GM18508 (cell line): ENCODE results near the gene SRSF10.
"Not testable (repeated sequence)": the region's sequence is repeated elsewhere in the genome, so short reads cannot be mapped to it uniquely, and the experiment has no call there.

Experiments
- ATAC-seq: cut with Tn5 transposase; IDR thresholded peaks from one replicate; pipeline ENCODE4 v1.9.1; 2021; ENCODE audit warnings: moderate number of reproducible peaks; ENCODE audit not compliant: insufficient read depth, unreplicated experiment

The SRSF10 gene

DNA sequence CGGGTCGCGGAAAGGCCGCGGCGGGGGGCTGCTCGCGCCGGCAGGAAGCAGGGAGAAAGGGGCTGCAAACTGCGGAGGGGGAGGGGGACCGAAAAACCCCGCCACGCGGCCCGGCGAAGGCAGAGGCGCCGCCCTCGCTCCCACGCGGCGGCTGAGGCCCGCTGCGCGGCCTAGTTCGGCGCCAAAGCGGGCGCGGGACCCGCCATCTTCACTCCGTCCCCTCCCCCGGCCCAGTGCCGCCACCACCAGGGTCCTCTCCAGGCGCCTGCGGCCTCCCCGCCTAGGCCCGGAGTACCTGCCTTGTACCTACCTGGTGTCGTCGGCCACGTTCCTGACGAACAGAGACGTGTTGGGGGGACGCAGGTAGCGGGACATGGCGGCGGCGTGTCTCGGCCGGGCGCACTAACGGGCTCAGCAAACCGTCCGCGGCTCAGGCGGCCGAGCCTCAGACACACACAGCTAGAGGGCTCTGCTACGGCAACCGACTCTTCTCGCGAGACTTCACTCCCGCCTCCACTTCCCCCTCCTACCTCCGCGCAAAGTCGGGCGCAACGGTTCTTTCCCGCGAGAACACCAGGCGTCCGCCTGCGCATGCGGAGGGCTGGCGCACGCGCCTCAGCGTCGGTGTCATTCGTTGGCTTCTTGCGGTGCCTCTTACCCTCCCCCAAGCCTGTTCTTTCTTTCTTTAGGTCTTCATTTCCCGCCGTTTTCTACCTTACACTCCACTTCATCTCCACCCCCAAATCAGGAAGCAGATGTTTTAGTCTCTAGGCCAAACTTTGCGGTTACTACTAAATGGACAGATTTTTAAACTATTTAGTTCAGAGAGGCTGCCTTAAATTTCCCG, at the start of gene SRSF10:
Gene SRSF10, minus strand, starts transcription at position 447 of the 847 bp plus-strand sequence. Its CDS starts 72 bp downstream, at position 375.
- no peak for ATAC-seq

DNA sequence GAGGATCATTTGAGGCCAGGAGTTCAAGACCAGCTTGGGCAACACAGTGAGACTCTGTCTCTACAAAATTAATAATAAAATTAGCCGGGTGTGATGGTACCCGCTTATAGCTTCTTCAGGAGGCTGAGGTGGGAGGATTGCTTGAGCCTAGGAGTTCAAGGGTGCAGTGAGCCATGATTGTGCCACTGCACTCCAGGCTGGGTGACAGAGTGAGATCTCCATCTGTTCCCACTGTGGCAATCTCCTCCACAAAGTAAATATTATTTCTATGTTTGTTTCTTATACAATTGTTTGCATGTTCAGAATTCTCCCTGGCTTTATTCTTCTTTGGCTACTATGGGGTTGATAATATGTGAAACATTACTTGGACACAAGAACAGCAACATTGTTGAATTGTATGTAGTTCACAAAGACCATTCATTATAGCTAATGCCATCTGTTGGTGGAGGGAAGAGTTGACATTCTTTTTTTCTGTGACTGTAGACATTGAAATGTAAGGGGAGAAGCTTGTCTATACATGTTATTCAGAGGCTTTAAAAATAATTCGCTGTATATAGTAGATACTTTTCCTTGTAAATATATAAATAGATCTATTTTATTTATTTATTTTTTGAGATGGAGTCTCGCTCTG, 47.8 kb upstream of the SRSF10 start:
- ATAC-seq: no peak

DNA sequence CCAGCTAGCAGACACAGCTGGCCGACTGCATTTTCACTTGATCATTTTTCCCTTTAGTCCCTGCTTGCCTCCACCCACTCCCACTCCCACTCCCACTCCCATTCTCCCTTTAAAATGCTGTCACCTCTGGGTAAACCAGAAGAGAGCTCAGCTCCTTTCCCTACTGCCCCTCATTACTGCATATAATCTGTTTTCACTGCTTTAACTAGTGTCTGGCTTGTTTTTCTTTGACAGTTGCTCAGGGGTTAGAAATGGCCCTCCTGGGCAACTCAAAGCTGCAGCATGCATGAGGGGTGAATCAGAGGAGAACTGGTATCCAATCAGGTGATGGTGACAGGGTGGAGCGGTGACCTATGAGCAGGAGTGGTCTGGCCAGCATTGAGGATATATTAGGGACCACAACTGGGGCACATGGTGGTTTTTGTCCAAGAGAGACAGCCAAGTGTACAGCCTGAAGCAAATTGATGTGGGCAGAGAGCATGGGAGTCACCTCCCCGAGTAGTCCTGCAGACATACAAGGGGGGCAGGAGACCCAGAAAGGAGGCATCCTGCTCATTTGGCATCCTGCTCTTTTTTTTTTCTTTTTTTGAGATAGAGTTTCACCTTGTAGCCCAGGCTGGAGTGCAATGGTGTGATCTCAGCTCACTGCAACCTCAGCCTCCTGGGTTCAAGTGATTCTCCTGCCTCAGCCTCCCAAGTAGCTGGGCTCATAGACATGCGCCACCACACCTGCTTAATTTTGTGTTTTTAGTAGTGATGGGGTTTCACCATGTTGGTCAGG, 42.6 kb upstream of the SRSF10 start:
- no peak for ATAC-seq

DNA sequence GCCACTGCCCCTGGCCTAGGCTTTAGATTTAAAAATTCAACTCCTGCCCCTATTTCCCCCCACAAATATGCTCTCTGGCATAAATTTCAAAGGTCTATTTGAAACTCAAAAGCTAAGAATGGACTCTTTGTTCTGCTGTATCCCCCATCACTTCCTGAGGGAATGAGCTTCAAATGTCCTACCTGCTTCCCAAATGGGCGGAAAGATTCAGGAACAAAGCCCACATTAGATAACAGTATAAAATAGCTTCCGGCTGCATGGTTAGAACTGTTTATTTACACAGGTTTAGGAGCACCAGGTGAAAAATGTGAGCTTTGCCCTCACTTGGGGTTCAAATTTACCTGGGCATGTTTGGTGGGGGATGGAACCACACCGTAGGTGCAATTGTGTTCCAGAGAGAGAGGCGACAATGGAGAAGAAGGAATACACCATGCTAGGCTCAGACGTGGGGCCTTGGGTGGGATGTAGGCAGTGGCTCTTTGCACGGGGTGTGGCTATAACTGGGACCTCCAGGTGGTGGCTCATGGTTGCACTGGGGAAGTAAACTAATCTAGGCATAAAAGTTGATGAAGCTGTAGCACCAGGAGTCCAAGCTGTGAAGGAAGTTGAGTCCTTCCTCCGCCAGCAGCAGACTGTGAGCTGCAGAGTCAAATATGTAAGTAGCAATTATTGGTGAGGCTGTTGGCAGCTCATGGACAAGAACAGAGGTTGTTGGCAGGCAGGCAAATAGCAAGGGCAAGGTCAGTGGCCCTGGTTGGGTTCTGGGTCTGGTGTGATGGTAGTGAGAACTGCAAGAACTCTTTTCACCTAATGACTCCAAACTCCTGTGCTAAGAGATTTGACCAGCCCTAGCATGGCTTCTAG, 41.5 kb upstream of the SRSF10 start:
- ATAC-seq: no peak

DNA sequence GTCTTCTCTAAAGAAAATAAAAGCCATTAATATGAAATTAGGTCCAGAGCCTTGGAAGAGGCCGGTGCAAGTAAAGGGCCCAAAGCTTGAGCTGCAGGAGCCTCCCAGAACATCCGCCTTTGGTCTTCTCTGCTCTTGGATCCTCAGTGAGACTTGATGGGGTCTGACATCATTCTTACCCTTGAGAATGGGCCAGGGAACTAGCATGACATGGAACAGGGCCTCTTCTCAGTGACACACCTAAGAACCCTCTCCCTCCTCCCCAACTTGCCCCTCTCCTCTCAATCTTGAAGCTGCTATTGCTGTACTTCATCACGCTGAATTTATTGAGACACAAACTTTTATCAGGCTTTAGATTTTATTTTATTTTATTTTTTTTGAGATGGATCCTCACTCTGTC, 40.3 kb upstream of the SRSF10 start:
- ATAC-seq: no peak

DNA sequence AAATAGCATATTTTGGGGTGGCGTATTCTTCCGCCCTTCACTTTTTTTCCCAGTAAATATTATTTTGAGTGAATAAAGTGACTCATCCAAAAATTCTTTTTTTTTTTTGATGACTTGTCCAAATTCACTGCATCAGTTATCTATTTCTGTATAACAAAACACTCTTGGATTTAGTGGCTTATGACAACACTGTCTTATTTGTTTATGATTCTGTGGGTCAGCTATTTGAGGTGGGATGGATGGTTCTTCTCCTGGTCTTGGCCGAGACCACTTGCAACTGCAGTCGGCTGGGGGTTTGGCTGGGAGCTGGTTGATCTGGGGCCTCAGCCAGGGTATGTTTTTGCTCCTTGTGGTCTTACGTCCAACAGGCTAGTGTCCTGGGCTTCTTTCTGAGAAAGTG, 39.9 kb upstream of the SRSF10 start:
- ATAC-seq: no peak

DNA sequence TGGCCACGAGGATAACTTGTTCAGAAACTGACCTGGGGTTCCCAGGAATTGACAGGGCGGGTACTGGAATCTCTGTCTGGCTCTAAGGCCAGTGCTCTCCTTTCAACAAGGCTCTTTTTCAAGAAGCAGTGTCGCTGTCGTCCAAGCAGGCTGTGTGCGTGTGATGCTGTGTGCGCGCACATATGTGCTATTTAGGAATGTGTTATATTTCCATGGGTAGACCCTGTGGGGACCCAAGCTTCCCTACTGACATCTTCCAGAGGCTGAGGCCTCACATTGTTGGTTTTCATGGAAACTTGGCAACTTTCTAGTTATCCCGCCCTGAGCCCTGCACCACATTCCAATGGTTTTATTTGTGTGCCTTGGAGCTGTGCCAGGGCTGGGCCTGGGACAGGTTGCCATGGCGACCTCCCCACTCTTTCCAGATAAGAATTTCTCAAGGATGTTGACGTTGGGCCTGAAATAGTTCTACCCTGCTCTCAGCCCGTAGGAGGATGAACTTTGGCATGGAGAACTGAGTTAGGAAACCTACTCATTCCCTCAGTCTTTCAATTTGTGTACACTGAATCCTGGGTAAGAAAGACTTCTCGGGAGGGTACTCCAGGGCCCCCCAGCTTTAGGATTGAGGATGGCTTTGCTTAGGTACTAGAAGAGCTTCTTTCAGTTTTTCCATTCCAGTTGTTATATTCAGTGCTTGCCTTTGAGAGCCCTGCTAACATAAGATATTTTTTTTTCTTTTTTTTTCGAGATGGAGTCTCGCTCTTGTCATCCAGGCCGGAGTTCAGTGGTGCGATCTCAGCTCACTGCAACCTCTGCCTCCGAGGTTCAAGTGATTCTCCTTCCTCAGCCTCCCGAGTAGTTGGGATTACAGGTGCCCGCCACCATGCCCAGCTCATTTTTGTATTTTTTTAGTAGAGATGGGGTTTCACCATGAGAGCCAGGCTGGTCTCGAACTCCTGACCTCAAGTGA, 38.8 kb upstream of the SRSF10 start:
- ATAC-seq: no peak

DNA sequence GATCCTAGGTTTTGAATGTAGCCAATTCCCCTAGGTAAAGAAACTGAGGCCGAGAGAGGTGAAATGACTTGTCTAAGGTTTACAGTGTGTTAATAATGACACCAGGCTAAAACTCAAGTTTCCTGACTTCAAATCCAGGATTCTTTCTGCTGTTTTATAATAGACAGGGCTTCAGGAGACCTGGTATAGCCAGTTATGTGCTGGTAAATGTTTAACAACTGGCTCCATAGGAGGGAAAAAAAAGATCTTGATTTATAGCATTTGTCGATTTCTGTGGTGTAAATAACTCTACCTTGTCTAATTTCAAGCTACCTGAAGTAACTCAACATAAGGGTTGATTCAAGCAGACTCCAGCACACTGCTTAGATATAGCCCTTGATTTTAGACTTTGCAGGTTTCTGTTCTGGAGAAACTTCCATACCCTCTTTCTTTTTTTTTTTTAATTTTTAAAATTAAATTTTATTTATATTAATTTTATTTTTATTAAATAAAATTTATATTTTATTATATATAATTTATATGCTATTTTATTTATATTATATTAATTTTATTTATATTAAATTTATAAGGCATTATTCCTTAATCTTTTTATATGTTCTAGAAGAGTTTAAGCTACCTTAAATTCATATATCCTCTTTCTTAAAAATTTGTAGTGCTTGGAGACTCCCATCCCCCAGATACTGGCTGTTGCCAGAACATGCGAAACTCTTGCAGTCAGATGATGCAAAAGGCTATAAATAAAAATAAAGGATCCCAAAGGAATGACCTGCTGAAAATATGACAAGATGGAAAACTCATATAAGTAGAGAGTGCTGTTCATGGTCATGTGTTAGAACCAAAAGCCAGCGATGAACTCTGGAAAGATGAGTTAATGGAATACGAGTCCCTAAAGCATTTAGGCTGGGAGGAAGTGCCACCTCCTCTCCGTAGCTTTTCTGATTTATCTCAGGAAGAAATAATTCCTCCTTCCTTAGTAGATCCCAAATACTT, 35.4 kb upstream of the SRSF10 start:
- no peak for ATAC-seq

DNA sequence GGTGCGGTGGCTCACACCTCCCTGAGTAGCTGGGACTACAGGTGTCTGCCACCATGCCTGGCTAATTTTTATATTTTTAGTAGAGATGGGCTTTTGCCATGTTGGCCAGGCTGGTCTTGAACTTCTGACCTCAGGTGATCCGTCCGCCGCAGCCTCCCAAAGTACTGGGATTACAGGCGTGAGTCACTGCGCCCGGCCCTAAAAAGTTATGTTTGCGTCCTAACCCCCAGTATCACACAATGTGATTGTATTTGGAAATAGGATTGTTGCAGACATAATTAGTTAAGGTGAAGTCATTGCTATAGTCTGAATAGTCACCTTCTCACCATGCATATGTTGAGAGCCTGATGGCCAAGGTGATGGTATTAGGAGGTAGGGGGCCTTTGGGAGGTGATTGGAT, 32.8 kb upstream of the SRSF10 start:
- not testable (repeated sequence) for ATAC-seq

DNA sequence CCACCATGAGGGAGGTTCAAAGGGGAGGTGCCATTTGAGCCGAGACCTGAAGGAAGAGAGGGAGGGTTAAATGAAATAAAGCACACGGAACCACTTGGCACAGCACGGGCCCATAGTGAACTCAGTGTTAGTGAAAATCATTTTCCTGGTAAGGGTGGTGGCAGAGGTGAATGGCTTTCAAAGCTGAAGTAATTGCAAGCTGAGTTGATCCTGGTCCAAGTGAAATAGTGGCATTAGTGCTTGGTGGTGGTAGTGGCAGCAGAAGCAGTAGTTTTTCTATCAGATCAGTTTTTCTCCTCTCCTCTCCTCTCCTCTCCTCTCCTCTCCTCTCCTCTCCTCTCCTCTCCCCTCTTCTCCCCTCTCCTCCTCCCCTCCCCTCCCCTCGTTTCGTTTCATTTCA, 30.5 kb upstream of the SRSF10 start:
- no peak for ATAC-seq

DNA sequence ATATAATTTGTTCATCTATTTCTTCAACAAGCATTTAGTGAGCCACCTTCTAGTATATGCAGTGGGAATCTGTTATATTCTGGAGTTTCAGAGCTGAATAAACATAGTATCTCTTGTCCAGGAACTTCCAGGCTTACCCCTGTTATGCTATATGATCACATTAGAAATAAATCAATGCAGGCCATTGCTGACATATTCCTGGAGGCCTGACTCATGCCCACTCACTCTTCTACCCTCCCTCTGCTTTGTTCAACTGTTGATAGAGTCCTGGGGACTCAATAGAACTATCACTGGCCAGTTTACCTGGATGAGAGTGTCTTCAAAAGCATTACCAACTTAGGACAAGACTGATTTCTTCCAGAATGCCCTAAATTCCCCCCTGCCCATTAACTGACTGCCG, 29.3 kb upstream of the SRSF10 start:
- ATAC-seq: no peak

DNA sequence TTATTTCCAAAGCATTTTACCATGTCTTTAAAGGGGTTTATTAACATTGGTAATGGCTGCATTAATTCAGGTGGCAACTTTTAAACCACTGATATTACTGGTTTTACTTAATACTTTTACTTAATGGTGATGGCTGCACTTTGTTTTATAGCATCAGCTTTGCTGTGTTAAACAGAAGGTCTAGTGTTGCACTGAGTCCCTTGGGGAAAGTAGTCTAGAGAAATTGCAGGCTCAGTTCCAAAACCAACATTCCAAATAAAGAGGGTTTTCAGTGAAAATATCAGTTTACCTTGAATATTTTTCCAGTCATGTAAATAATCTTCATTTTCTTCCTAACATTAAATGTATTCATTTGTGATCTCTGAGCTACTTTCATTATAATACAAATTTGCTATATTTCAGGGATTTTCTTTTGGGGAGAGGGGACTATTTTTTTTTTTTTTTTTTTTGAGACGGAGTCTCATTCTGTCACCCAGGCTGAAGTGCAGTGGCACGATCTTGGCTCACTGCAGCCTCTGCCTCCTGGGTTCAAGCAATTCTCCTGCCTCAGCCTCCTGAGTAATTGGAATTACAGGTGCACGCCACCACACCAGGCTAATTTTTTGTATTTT, 28.6 kb upstream of the SRSF10 start:
- not testable (repeated sequence) for ATAC-seq

DNA sequence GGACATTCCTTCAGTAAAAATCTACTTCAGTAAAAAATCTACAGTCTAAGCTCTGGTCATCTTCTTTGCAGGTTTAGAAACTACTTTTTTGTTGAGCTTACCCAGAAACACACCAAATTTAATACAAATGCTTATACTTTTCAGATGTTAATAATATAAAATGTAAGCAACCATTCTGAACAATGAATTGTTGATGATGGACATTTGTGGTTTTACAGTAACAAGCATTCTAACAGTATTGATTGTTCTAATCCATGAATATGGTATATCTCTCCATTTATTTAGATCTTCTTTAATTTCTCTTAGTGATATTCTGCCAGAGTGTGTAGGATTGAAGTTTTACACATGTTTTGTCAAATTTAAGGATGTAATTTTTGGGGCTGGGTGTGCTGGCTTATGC, 27.0 kb upstream of the SRSF10 start:
- ATAC-seq: no peak

DNA sequence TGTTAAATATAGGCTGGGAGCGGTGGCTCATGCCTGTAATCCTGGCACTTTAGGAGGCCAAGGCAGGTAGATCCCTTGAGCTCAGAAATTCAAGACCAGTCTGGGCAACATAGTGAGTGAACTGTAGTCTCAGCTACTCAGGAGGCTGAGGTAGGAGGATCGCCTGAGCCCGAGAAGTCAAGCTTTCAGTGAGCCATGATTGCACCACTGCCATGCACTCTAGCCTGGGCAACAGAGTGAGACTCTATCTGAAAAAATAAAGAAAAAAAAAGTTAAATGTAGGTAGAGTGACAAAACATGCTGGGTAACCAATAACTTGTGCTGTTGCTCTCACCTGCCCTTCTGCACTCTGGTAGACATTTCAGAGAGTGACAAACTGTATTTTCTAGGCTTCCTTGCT, 25.0 kb upstream of the SRSF10 start:
- no peak for ATAC-seq

DNA sequence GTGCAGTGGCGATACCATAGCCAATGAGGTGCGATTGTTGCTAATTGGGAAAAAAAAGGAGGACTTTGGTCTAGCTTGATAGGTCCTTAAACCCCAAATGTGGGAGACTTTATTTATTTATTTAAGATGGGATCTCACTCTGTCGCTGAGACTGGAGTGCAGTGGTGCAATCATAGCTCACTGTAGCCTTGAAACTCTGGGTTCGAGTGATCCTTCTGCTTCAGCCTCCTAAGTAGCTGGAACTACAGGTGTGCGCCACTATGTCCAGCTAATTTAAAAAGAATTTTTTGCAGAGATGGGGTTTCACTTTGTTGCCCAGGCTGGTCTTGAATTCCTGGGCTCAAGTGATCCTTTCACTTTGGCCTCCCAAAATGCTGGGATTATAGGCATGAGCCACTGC, 24.0 kb upstream of the SRSF10 start:
- no peak for ATAC-seq

DNA sequence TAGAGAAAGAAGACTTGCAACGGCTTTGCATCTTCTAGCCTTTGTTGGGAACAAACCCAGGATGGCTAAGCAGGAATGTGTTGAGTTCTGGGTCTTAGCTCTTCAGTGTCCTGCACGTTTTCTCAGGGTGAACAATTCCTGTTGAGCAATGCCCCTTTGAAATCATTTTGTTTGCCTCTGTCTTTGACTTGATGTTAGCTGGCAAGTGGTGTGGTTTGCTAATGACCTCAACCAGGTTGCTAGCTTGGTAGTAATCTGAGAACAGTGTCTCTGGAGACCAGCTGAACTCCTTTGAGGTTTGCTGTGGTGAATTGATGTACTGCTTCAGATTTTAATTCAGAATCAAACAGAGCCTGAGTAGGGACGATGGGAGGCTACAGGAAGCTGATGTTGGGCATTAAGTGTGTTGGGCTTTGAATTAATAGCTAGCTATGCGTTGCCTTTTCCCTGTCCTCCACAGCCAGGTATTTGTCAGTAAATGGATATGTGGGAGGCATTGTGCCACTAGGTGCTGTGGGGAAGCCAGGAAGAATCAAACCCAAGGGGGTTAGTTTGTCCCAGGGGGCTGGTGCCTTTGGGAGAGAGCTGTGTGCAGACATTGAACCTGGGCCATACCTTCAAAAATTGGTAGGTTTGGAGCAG, 23.3 kb upstream of the SRSF10 start:
- ATAC-seq: no peak

DNA sequence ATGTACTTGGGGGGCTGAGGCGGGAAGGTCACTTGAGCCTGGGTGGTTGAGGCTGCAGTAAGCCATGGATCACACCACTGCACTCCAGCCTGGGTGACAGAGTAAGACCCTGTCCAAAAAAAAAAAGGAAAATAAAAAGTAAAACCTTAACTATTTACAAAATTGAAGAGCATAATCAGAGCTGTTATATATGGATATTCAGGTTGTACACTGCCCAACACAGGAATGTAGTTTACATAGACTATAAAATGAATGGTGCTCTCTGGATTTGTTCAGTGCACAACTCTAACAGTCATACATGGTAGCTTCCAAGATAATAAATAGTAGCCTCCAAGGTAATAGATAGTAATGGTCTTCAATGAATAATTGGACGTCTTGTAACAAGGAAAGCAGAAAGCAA, 22.6 kb upstream of the SRSF10 start:
- no peak for ATAC-seq
